Kidney (tissue), 22 donors: ENCODE measurements around the gene CCPG1. TPM values are rescaled to one million over a fixed set of nuclear protein-coding genes. Genes with fewer than 3 reads are reported as not detected.
A peak's percentile ranks its signal among the peaks of the same experiment; 100 is the strongest.
"Not testable (repeated sequence)": the region's sequence is repeated elsewhere in the genome, so short reads cannot be mapped to it uniquely, and the experiment has no call there.

Experiments
- DNase-seq, 5 donors: peaks; one replicate each; pipeline ENCODE4 v3.0.0-alpha.2; 2013 to 2020
- FAIRE-seq: peaks from 2 replicates; lab custom pipeline; 2012; peaks lifted over from hg19 to GRCh38; lab: Jason Lieb, UNC
- H3K27ac ChIP-seq, 2 donors: one replicate each; pipeline ENCODE4 v1.7.0; 2013; ENCODE audit warnings: low read depth in 2 of 2, low read length in 2 of 2, inconsistent platforms in 1 of 2
- H3K27me3 ChIP-seq: one replicate; pipeline ENCODE4 v1.7.1; 2013; ENCODE audit warnings: low read length, inconsistent platforms; ENCODE audit not compliant: control insufficient read depth, insufficient read depth
- H3K36me3 ChIP-seq, 3 donors: one replicate each; pipeline versions ENCODE4 v1.7.0 to v1.7.1; 2013; ENCODE audit warnings: low read length in 3 of 3, control low read depth in 1 of 3, inconsistent platforms in 1 of 3; ENCODE audit not compliant: insufficient read depth in 3 of 3, control insufficient read depth in 2 of 3
- H3K4me1 ChIP-seq, 3 donors: one replicate each; pipeline versions ENCODE4 v1.7.0 to v1.7.1; 2013; ENCODE audit warnings: low read length in 3 of 3, inconsistent platforms in 1 of 3, low read depth in 1 of 3; ENCODE audit not compliant: control insufficient read depth in 2 of 3, insufficient read depth in 2 of 3
- H3K4me3 ChIP-seq, 3 donors: one replicate each; pipeline versions ENCODE4 v1.7.0 to v1.8.1; 2013; ENCODE audit warnings: low read length in 3 of 3, control low read depth in 1 of 3, inconsistent platforms in 1 of 3
- H3K9ac ChIP-seq, 3 donors: one replicate each; pipeline versions ENCODE4 v1.7.0 to v1.7.1; 2013; ENCODE audit warnings: low read length in 3 of 3, control low read depth in 1 of 3, inconsistent platforms in 1 of 3
- H3K9me3 ChIP-seq, 3 donors: one replicate each; pipeline versions ENCODE4 v1.7.0 to v1.7.1; 2013; ENCODE audit warnings: low read length in 3 of 3, control low read depth in 1 of 3, inconsistent platforms in 1 of 3; ENCODE audit not compliant: control insufficient read depth in 2 of 3, insufficient read depth in 1 of 3
- CTCF ChIP-seq: IDR thresholded peaks from 3 replicates; pipeline ENCODE4 v1.5.1; 2012; ENCODE audit warnings: mild to moderate bottlenecking, moderate library complexity, borderline replicate concordance; ENCODE audit not compliant: insufficient read depth; ENCODE audit errors: extremely low read depth
- intact Hi-C: fragments of 100-400 bp; cut with DNase I; formaldehyde crosslinking; loops from one replicate; pipeline ENCODE4 v1.11.1; 2022
- long read RNA-seq, 10 donors: library from polyadenylated mRNA in 1 of 10; unstranded in 1 of 10; transcript quantifications; one replicate each; pipeline ENCODE4 v2.0.0 and lab custom pipeline, GENCODE V29; 2021 to 2026
- polyA plus RNA-seq: library from polyadenylated mRNA; stranded (reverse); fragments of 350-450 nt; fragmentation: Illumina TruSeq; extraction: RNeasy Lipid Tissue Mini Kit (QIAGEN cat#74804); gene quantifications from one replicate; pipeline ENCODE4 v1.2.3, GENCODE V29; 2014; ENCODE audit warnings: low read depth, low replicate concordance; ENCODE audit not compliant: insufficient read depth
- total RNA-seq: library from RNA; stranded (reverse); fragmentation: NEBNext Ultra II Directional; extraction: Animal tissue kit (Norgen Biotek cat#: 25700); gene quantifications from one replicate; pipeline ENCODE4 v1.2.1, GENCODE V29; 2021
- donor health status: control.
- donor health status: control.
- donor health status: control.
- donor health status: control.
- donor health status: control.
- donor health status: DM: yes; HTN: yes; CAD: no.
- donor health status: Normal renal cell carcinoma (clear cell type).

CCPG1 gene, protein sequence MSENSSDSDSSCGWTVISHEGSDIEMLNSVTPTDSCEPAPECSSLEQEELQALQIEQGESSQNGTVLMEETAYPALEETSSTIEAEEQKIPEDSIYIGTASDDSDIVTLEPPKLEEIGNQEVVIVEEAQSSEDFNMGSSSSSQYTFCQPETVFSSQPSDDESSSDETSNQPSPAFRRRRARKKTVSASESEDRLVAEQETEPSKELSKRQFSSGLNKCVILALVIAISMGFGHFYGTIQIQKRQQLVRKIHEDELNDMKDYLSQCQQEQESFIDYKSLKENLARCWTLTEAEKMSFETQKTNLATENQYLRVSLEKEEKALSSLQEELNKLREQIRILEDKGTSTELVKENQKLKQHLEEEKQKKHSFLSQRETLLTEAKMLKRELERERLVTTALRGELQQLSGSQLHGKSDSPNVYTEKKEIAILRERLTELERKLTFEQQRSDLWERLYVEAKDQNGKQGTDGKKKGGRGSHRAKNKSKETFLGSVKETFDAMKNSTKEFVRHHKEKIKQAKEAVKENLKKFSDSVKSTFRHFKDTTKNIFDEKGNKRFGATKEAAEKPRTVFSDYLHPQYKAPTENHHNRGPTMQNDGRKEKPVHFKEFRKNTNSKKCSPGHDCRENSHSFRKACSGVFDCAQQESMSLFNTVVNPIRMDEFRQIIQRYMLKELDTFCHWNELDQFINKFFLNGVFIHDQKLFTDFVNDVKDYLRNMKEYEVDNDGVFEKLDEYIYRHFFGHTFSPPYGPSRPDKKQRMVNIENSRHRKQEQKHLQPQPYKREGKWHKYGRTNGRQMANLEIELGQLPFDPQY
- total RNA-seq (93.8 TPM), polyA plus RNA-seq (44.4 TPM)
- long read RNA-seq, donor 1, full-length matches to known transcripts = 14 of 14 reads
- long read RNA-seq, donor 1, partial matches to known transcripts = 0 of 14 reads
- long read RNA-seq, donor 1, other reads (novel, unspliced or antisense) = 0 of 14 reads
- long read RNA-seq, donor 2, full-length matches to known transcripts = 18 of 18 reads
- long read RNA-seq, donor 2, partial matches to known transcripts = 0 of 18 reads
- long read RNA-seq, donor 2, other reads (novel, unspliced or antisense) = 0 of 18 reads
- long read RNA-seq, donor 3, full-length matches to known transcripts = 24 of 24 reads
- long read RNA-seq, donor 3, partial matches to known transcripts = 0 of 24 reads
- long read RNA-seq, donor 3, other reads (novel, unspliced or antisense) = 0 of 24 reads
- long read RNA-seq, donor 4, full-length matches to known transcripts = 7 of 7 reads
- long read RNA-seq, donor 4, partial matches to known transcripts = 0 of 7 reads
- long read RNA-seq, donor 4, other reads (novel, unspliced or antisense) = 0 of 7 reads
- long read RNA-seq, donor 5, full-length matches to known transcripts = 1 of 1 reads
- long read RNA-seq, donor 5, partial matches to known transcripts = 0 of 1 reads
- long read RNA-seq, donor 5, other reads (novel, unspliced or antisense) = 0 of 1 reads
- long read RNA-seq, donor 6, full-length matches to known transcripts = 14 of 20 reads
- long read RNA-seq, donor 6, partial matches to known transcripts = 6 of 20 reads
- long read RNA-seq, donor 6, other reads (novel, unspliced or antisense) = 0 of 20 reads
- long read RNA-seq, donor 7, full-length matches to known transcripts = 67 of 85 reads
- long read RNA-seq, donor 7, partial matches to known transcripts = 4 of 85 reads
- long read RNA-seq, donor 7, other reads (novel, unspliced or antisense) = 14 of 85 reads
- long read RNA-seq, donor 8, full-length matches to known transcripts = 8 of 8 reads
- long read RNA-seq, donor 8, partial matches to known transcripts = 0 of 8 reads
- long read RNA-seq, donor 8, other reads (novel, unspliced or antisense) = 0 of 8 reads
- long read RNA-seq, donor 9, full-length matches to known transcripts = 8 of 8 reads
- long read RNA-seq, donor 9, partial matches to known transcripts = 0 of 8 reads
- long read RNA-seq, donor 9, other reads (novel, unspliced or antisense) = 0 of 8 reads
- long read RNA-seq, donor 10, full-length matches to known transcripts = 9 of 20 reads
- long read RNA-seq, donor 10, partial matches to known transcripts = 6 of 20 reads
- long read RNA-seq, donor 10, other reads (novel, unspliced or antisense) = 5 of 20 reads

DNA sequence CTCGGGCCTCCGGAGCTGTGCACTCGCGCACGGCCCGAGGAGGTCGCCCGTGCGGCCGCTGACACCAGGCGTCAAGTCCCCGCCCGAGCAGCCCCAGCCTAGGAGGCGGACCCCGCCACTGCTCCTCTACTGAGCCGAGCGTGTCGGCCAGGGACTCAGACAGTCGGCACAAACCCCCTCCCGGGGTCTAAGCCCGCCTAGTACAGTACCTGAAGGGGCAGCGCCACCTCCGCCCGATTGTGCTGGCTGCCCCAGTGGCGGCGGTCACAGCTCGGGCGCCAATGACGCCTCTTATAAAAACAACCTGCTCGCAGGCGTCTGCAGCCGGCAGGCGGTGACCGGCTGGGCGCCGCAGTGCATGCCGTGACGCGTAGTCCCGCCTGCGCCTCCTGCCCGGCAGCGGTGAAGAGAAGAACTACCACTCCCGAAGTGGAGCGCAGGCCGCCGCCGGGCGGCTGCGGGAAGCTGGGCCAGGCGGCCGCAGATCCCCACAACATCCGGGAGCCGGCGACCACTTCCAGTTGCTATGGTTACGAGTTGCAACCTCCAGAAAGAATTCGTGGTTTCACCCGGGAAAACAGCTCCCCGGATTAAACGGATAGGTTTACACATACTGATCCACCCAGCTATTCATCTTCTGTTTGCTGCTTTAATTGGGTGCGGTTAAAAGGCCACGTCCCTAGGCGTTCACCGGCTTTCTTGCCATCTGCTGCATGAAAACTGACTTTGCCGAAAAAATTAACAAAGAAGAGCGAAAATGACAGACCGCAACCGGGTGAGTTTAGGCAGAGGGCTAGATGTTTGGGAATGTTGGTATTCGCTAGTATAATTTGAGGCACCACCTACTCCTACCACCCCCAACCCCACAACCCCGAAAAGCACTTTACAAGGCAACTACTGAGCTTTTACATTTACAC, at the start of gene CCPG1, which contains the start of gene PIERCE2:
TSS of gene CCPG1 (minus strand) at position 348 of the 917 bp plus-strand sequence. CDS start 18,935 bp downstream, outside the sequence.
TSS of gene PIERCE2 (plus strand) at position 484 of the 917 bp plus-strand sequence. CDS start at position 758, 274 bp downstream.
- Histone ChIP-seq H3K27ac (peak within 1 kb of the TSS; percentile 86 to 90), H3K27me3 (no peaks in the 10 kb centered on the region), H3K9ac (peak within 1 kb of the TSS; percentile 67 to 85 (median 84)), H3K4me1 (peaks cover 0 to 4% (median 0%) of the 10 kb centered on the region in 3 donors), H3K36me3 (no peaks in the 10 kb centered on the region), H3K4me3 (peak within 1 kb of the TSS; percentile 87 to 99 (median 90)), H3K9me3 (no peaks in the 10 kb centered on the region)
- TF ChIP-seq CTCF = peak; percentile 71
- intact Hi-C loops = no loop called here
- DNase-seq = peak; percentile 97 to 98 (median 97)
- FAIRE-seq = no peak

- FAIRE-seq = no peak
- Histone ChIP-seq H3K27me3 (no peaks in the 10 kb centered on the region), H3K36me3 (no peaks in the 10 kb centered on the region), H3K4me1 (no peaks in the 10 kb centered on the region), H3K4me3 (no peak overlapping the region), H3K9ac (no peak overlapping the region), H3K9me3 (no peaks in the 10 kb centered on the region), H3K27ac (no peak overlapping the region)
- TF ChIP-seq CTCF = no peak
- intact Hi-C loops = no loop called here
- DNase-seq = no peak
Measured at GRCh38 chr15:55457401-55458022, 49.4 kb upstream of the CCPG1 start.

DNA sequence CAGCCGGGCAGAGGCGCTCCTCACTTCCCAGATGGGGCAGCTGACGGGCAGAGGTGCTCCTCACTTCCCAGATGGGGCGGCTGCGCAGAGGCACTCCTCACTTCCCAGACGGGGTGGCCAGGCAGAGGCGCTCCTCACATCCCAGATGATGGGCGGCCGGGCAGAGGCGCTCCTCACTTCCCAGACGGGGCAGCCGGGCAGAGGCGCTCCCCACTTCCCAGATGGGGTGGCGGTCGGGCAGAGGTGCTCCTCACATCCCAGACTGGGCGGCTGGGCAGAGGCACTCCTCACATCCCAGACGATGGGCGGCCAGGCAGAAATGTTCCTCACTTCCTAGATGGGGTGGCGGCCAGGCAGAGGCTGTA, 38.9 kb upstream of the CCPG1 start:
- H3K36me3 ChIP-seq, intact Hi-C loops, H3K9ac ChIP-seq, H3K27me3 ChIP-seq, H3K9me3 ChIP-seq, H3K4me1 ChIP-seq, H3K4me3 ChIP-seq, H3K27ac ChIP-seq, DNase-seq, FAIRE-seq: not testable (repeated sequence)

DNA sequence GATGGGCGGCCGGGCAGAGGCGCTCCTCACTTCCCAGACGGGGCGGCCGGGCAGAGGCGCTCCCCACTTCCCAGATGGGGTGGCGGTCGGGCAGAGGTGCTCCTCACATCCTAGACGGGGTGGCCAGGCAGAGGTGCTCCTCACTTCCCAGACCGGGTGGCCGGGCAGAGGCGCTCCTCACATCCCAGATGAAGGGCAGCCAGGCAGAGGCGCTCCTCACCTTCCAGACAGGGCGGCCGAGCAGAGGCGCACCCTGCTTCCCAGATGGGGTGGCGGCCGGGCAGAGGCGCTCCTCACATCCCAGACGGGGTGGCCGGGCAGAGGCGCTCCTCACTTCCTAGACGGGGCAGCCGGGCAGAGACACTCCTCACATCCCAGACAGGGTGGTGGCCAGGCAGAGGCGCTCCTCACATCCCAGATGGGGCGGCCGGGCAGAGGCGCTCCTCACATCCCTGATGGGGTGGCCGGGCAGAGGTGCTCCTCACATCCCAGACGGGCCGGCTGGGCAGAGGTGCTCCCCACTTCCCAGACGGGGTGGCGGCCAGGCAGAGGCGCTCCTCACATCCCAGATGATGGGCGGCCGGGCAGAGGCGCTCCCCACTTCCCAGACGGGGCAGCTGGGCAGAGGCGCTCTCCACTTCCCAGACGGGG, 38.3 kb upstream of the CCPG1 start:
- H3K9me3 ChIP-seq, H3K36me3 ChIP-seq, DNase-seq, intact Hi-C loops, FAIRE-seq, H3K27me3 ChIP-seq, H3K4me3 ChIP-seq, H3K27ac ChIP-seq, H3K4me1 ChIP-seq, H3K9ac ChIP-seq: not testable (repeated sequence)
